Thymus (tissue), 11 donors: ENCODE data around the gene TMEM106C. TPM values are rescaled to one million over a fixed set of nuclear protein-coding genes. Genes with fewer than 3 reads are reported as not detected.

Source experiments
- DNase-seq, 9 donors: peaks; one replicate each; pipeline ENCODE4 v3.0.0-alpha.2; 2013; ENCODE audit warnings: low spot score in 9 of 9, low read depth in 6 of 9, missing footprints in 1 of 9
- H3K27ac ChIP-seq, 2 donors: one replicate each; pipeline ENCODE4 v1.5.1; 2013; ENCODE audit warnings: control low read depth in 1 of 2, low read depth in 1 of 2, low read length in 1 of 2, mild to moderate bottlenecking in 1 of 2, moderate library complexity in 1 of 2
- H3K27me3 ChIP-seq, 2 donors: one replicate each; pipeline ENCODE4 v1.5.1; 2013; ENCODE audit warnings: low read length in 1 of 2; ENCODE audit not compliant: control insufficient read depth in 2 of 2, insufficient read depth in 1 of 2
- H3K36me3 ChIP-seq, 2 donors: one replicate each; pipeline ENCODE4 v1.5.1; 2013; ENCODE audit warnings: low read length in 1 of 2, mild to moderate bottlenecking in 1 of 2, moderate library complexity in 1 of 2; ENCODE audit not compliant: control insufficient read depth in 2 of 2, insufficient read depth in 2 of 2
- H3K4me1 ChIP-seq, 2 donors: one replicate each; pipeline ENCODE4 v1.5.1; 2013; ENCODE audit warnings: low read length in 2 of 2; ENCODE audit not compliant: control insufficient read depth in 2 of 2, insufficient read depth in 2 of 2
- H3K4me3 ChIP-seq, 2 donors: one replicate each; pipeline ENCODE4 v1.5.1; 2013; ENCODE audit warnings: low read length in 2 of 2, control low read depth in 1 of 2, mild to moderate bottlenecking in 1 of 2
- H3K9me3 ChIP-seq, 2 donors: one replicate each; pipeline ENCODE4 v1.5.1; 2013; ENCODE audit warnings: low read length in 1 of 2, mild to moderate bottlenecking in 1 of 2; ENCODE audit not compliant: control insufficient read depth in 2 of 2, insufficient read depth in 1 of 2
- WGBS: extraction: QIAGEN DNeasy Blood & Tissue Kit; methylation state at CpG from one replicate; pipeline ENCODE4 v1.1.7; 2013; 5-methylcytosine and 5-hydroxymethylcytosine counted together
- polyA plus RNA-seq: library from polyadenylated mRNA; stranded (reverse); fragments of 200-250 nt; gene quantifications from one replicate; pipeline ENCODE4 v1.2.3, GENCODE V29; 2013
- total RNA-seq: library from RNA; stranded (reverse); fragments of 120-200 nt; gene quantifications from one replicate; pipeline ENCODE4 v1.2.4, GENCODE V29; 2013
- donor health status: healthy.

The TMEM106C gene
- total and polyA plus RNA-seq, 2 donors, result 25.5 to 82.1 TPM

DNA sequence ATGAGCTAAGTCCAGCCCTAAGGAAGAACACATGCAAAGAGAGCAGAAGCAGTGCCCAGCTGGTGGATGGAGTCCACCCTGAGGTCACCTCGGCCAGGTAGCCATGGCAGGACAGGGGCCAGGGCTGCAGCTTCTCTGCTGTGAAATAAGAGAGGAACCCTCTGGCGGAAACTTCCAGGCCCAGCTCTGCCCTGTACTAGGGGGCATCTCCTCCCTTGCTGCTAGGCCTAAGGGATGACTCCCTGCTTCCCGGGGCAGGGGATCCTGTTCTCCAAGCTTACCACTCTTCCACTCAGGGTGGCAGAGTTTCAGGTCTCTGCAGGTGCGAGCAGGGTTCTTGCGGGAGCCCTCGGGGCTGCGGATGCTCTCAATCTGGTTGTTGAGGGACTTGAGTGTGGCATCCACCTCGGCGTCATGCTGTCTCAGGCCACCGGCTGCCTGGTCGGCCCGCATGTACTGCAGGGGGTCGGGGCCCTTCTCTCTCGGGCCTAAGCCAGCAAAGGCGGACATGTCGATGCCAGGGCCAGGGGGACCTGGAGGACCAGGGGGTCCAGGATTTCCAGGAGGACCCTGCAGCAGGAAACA is 11.7 kb downstream of the TMEM106C start:
- WGBS, result 96% methylated on average over 16 of the region's 16 CpGs
- Histone ChIP-seq H3K27me3 (peaks cover 0 to 4% of the 10 kb centered on the region in 2 donors), H3K36me3 (peaks cover 0 to 4% of the 10 kb centered on the region in 2 donors), H3K4me3 (no peak overlapping the region), H3K4me1 (peaks cover 0 to 6% of the 10 kb centered on the region in 2 donors), H3K9me3 (no peaks in the 10 kb centered on the region), H3K27ac (no peak overlapping the region)
- DNase-seq, result no peak

DNA sequence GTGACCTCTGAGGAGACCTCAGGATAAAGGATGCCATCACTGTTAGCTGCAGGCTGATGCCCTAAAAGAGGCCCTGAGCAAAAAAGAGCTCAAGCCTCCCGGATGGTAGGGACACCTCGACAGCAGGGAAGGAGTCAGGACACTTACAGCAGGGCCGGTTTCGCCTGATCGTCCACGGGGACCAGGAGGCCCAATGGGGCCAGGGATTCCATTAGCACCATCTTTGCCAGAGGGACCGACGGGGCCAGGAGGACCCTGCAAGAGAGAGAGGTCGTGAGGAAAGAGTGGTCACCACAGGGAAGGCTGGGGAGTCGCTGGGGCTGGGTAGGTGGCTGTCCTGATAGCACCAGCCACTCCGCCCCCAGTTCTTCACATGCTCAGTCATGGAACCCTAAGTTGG is 12.4 kb downstream of the TMEM106C start:
- Histone ChIP-seq H3K9me3 (no peaks in the 10 kb centered on the region), H3K27ac (no peak overlapping the region), H3K4me1 (peaks cover 0 to 6% of the 10 kb centered on the region in 2 donors), H3K27me3 (peaks cover 0 to 4% of the 10 kb centered on the region in 2 donors), H3K36me3 (peaks cover 0 to under 1% of the 10 kb centered on the region in 2 donors), H3K4me3 (no peak overlapping the region)
- 96% methylated on average over 11 of the region's 11 CpGs for WGBS
- DNase-seq, result no peak

DNA sequence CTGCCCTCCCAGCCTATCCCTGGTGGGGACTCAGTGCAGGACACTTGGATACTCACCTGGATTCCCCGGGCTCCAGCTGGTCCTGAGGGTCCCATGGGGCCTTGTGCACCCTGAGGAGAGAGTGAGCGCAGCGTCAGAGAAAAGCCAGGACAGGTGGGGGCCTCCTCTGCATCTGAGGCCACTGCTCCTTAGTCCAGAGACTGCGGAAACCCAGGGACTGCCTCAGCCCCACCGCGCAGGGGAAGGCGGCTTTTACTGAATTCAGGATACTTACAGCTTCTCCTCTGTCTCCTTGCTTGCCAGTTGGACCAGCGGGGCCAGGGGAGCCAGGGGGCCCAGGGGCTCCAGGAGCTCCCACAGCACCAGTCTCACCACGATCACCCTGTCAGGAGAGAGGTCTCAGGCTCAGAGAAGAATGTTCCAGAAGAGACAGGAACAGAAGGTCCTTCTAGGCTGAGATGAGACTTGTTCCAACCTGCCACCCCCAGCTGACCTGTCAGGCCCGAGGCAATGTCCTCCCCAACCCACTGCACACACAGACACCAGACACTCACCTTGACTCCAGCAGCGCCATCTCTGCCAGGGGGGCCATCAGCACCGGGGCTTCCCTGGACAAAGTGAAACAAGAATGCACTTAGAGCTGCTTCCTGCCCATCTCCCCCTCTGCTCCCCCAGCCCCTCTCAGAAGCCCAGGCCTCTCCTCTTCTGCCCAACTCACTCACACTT is 13.8 kb downstream of the TMEM106C start:
- WGBS, result 90% methylated on average over 12 of the region's 12 CpGs

DNA sequence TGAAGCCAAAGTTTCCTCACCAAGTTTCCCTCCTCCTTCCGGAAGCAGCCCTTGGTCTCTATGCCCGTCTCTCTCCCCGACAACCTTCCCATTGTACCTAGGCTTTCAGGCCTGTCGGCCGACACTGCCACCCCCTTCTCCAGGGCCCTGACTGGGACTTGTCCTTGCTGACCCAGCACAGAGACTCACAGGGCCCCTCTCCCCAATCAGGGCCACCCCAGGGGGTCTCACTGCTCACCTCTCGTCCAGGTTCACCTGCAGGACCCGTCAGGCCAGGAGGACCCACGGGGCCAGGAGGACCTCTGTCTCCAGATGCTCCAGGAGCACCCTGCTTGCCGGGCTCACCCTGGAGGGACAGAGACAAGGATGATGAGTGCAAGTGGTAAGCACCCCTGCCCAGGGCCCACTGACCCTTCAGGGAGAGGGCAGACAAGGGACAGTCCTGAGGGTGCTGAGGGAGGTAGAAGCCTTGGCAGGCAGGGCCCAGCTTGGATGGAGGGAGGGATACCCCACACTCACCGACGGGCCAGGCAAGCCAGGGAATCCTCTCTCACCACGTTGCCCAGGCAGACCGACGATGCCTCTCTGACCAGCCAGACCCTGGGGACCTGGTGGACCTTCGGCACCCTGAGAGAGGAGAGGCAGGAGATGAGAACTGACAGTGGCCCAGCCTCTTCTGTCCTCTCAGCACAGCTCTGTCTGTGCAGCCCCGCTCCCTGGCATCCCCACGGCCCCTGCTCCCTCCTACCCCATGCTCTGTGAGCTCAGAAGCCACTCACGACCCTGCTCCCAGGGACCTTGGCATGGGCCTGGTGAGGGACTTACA is 14.6 kb downstream of the TMEM106C start:
- Histone ChIP-seq H3K27me3 (peaks cover 0 to 7% of the 10 kb centered on the region in 2 donors), H3K9me3 (no peaks in the 10 kb centered on the region), H3K27ac (no peak overlapping the region), H3K4me1 (peaks cover 0 to 6% of the 10 kb centered on the region in 2 donors), H3K36me3 (no peaks in the 10 kb centered on the region), H3K4me3 (no peak overlapping the region)
- 92% methylated on average over 18 of the region's 18 CpGs for WGBS
- DNase-seq, result no peak

More for the DNA sequence above, 13.8 kb downstream of the TMEM106C start:
- Histone ChIP-seq H3K4me3 (no peak overlapping the region), H3K27me3 (peaks cover 0 to 4% of the 10 kb centered on the region in 2 donors), H3K27ac (no peak overlapping the region), H3K36me3 (no peaks in the 10 kb centered on the region), H3K9me3 (no peaks in the 10 kb centered on the region), H3K4me1 (peaks cover 0 to 6% of the 10 kb centered on the region in 2 donors)
- no peak for DNase-seq

DNA sequence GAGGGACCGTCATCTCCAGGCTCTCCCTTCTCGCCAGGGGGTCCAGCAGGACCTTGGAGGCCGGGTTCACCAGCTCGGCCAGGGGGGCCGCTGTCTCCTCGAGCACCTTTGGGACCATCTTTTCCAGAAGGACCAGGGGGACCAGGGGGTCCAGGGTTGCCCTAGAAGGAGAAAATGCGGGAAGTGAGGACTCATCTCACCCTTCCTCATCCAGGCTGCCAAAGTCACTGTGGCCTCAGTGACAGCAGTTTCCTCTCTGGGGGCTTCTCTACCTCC is 15.1 kb downstream of the TMEM106C start:
- no peak for DNase-seq
- WGBS, result 94% methylated on average over 7 of the region's 7 CpGs

DNA sequence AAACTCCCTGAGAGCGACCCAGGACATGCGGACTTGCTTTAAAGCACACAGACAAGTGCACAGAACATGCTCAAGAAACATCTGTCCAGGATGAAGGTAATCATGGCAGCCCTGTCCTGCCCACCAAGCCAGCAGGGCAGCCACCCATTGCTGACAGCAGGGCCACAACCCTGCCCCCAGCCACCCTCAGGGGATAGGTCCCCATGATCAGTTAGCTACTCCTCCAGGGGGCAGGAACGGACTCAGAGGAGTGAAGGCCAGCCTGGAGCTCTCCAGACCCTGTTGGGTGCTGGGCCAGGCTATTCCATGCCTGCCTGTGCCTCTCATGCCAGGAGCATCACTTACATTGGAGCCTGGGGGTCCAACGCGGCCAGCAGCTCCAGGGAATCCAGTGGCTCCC is 15.8 kb downstream of the TMEM106C start:
- DNase-seq, result no peak

More for the DNA sequence above, 15.1 kb downstream of the TMEM106C start:
- no peaks in the 10 kb centered on the region for H3K36me3 ChIP-seq
- H3K27ac ChIP-seq, result no peak overlapping the region
- H3K4me3 ChIP-seq, result no peak overlapping the region
- peaks cover 0 to 6% of the 10 kb centered on the region in 2 donors for H3K4me1 ChIP-seq
- H3K27me3 ChIP-seq, result peaks cover 0 to 10% of the 10 kb centered on the region in 2 donors
- no peaks in the 10 kb centered on the region for H3K9me3 ChIP-seq

DNA sequence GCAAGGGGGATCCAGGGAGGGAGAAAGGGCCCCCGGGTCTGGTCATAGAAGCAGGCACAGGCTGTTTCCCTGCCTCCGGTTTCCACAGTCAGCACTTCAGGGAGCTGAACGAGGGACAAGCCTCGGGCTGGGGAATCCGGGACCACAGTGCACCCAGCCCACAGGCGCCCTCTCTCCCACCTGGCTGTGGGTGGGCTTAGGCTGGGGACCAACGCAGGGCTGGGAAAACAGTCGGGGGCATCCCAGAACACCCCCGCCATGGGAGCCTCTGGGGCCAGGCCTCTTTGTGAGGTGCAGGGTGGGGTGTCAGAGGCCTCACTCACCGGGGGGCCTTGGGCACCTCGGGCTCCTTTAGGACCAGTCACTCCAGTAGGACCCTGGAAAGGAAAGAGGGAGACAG is 16.3 kb downstream of the TMEM106C start:
- DNase-seq, result no peak
- 95% methylated on average over 11 of the region's 11 CpGs for WGBS
- no peaks in the 10 kb centered on the region for H3K36me3 ChIP-seq
- peaks cover 0 to 6% of the 10 kb centered on the region in 2 donors for H3K4me1 ChIP-seq
- no peaks in the 10 kb centered on the region for H3K9me3 ChIP-seq
- no peak overlapping the region for H3K27ac ChIP-seq
- H3K27me3 ChIP-seq, result peaks cover 0 to 10% of the 10 kb centered on the region in 2 donors
- H3K4me3 ChIP-seq, result no peak overlapping the region

More for the DNA sequence above, 15.8 kb downstream of the TMEM106C start:
- Histone ChIP-seq H3K4me1 (peaks cover 0 to 6% of the 10 kb centered on the region in 2 donors), H3K4me3 (no peak overlapping the region), H3K9me3 (no peaks in the 10 kb centered on the region), H3K27me3 (peaks cover 0 to 10% of the 10 kb centered on the region in 2 donors), H3K36me3 (no peaks in the 10 kb centered on the region), H3K27ac (no peak overlapping the region)
- WGBS, result 93% methylated on average over 5 of the region's 5 CpGs

DNA sequence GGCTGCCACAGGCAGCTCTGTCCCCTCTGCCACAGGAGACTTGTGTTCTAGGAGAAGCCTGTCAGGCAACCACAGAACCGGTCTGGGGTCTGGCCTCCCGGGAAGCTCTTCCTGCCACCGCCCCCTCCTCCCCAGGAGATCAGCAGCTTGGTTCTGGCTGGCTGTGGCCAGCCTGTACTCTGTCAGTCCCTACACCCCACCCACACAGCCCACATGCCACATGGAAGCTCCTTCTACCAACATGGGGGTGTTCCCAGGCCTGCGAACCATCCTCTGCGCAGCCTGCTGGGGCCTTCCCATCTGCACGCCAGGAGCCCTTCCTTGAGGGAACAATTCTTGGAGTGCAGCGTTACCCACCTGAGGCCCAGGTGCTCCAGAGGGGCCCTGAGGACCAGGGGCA is 16.8 kb downstream of the TMEM106C start:
- DNase-seq, result no peak

More for the DNA sequence above, 16.8 kb downstream of the TMEM106C start:
- Histone ChIP-seq H3K27me3 (peaks cover 0 to 10% of the 10 kb centered on the region in 2 donors), H3K4me1 (peaks cover 0 to 6% of the 10 kb centered on the region in 2 donors), H3K9me3 (no peaks in the 10 kb centered on the region), H3K4me3 (no peak overlapping the region), H3K36me3 (no peaks in the 10 kb centered on the region), H3K27ac (no peak overlapping the region)
- 96% methylated on average over 7 of the region's 7 CpGs for WGBS
